ENCODE data around the gene COX15.
"Not testable (repeated sequence)": the region's sequence is repeated elsewhere in the genome, so short reads cannot be mapped to it uniquely, and the experiment has no call there.

COX15 gene

DNA sequence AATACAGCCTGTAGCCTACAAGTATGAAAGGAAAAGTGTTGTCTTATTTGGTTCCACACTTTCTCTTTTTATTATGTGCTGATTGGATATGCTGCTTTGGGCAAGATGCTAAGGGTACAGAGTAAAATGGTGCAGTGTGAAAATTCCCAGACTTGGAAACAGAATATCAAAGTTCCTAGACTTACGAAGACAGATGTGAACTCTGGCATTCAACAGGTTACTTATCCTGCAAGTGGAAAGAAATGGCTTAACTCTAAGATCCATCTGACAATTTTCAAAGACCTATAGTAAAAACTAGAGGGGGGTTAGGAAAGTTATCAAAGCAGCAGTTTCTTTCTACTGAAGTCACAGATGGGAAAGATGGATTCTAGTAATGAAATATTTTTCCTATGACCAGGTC is 24.2 kb upstream of the COX15 start:
- Histone ChIP-seq H3K4me3 (ENCODE audit: insufficient read length, low read depth) (no peak overlapping the region), H3K4me1 (ENCODE audit: insufficient read depth, insufficient read length) (no peaks in the 10 kb centered on the region), H3K9ac (ENCODE audit: insufficient read length, low read depth) (no peak overlapping the region), H3K36me3 (ENCODE audit: insufficient read depth, insufficient read length, low read length) (peaks cover 68% of the 10 kb centered on the region), H3K9me3 (ENCODE audit: insufficient read depth, low read length) (no peaks in the 10 kb centered on the region), H3K27me3 (ENCODE audit: insufficient read depth, insufficient read length) (no peaks in the 10 kb centered on the region)
- no peak for DNase-seq (ENCODE audit: low read depth, low spot score)
- TF ChIP-seq SUZ12 (IDR thresholded peaks at IDR 0.05; ENCODE audit: extremely low read depth, insufficient read depth, insufficient read length) (no peak), YY1 (IDR thresholded peaks at IDR 0.05; ENCODE audit: insufficient read depth, insufficient read length) (no peak), ZNF274 (IDR thresholded peaks at IDR 0.05; ENCODE audit: low read depth, low read length) (no peak)

DNA sequence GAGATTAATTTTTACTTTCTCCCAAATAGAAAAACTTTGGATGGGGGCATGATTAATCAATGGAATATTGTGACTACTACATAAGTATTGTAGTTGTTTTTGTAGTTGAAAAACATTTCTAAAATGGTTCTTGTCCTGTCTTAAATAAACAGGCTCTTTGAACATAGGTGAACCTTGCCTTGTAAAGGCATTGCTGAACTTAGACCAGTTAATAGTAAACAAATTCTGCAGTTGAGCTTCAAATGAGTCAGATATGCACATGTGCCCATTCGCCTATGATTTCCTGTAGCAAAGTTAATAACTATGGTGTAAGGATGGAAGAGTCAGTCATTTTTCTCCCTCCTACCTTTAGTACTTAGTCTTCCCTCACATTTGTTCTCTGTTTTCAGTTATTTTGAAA is 22.7 kb upstream of the COX15 start:
- Histone ChIP-seq H3K36me3 (ENCODE audit: insufficient read depth, insufficient read length, low read length) (peaks cover 69% of the 10 kb centered on the region), H3K9ac (ENCODE audit: insufficient read length, low read depth) (no peak overlapping the region), H3K27me3 (ENCODE audit: insufficient read depth, insufficient read length) (no peaks in the 10 kb centered on the region), H3K4me1 (ENCODE audit: insufficient read depth, insufficient read length) (no peaks in the 10 kb centered on the region), H3K9me3 (ENCODE audit: insufficient read depth, low read length) (no peaks in the 10 kb centered on the region), H3K4me3 (ENCODE audit: insufficient read length, low read depth) (no peak overlapping the region)
- no peak for TF ChIP-seq YY1 (IDR thresholded peaks at IDR 0.05; ENCODE audit: insufficient read depth, insufficient read length)
- no peak for TF ChIP-seq SUZ12 (IDR thresholded peaks at IDR 0.05; ENCODE audit: extremely low read depth, insufficient read depth, insufficient read length)
- TF ChIP-seq ZNF274 (IDR thresholded peaks at IDR 0.05; ENCODE audit: low read depth, low read length), result no peak
- no peak for DNase-seq (ENCODE audit: low read depth, low spot score)

DNA sequence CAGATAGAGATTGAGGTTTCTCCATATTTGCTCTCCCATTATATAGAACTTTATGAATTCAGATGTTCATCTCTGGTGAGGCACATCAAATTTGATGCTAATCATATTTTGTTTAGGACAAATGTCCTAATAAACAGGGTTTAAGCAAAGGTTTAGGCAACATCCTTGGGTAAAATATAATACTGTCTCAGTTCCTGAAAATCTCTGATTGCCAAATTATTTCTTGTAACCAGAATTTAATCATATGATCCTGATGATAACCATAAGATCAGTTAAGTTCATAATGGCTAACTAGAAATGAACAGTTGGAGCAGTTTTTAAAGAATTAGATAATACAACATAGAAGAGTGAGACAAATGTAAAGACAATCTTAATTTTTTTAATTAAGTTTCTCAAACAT is 18.7 kb upstream of the COX15 start:
- Histone ChIP-seq H3K36me3 (ENCODE audit: insufficient read depth, insufficient read length, low read length) (peaks cover 65% of the 10 kb centered on the region), H3K27me3 (ENCODE audit: insufficient read depth, insufficient read length) (no peaks in the 10 kb centered on the region), H3K9me3 (ENCODE audit: insufficient read depth, low read length) (no peaks in the 10 kb centered on the region), H3K4me3 (ENCODE audit: insufficient read length, low read depth) (no peak overlapping the region), H3K9ac (ENCODE audit: insufficient read length, low read depth) (no peak overlapping the region), H3K4me1 (ENCODE audit: insufficient read depth, insufficient read length) (no peaks in the 10 kb centered on the region)
- DNase-seq (ENCODE audit: low read depth, low spot score), result no peak
- TF ChIP-seq SUZ12 (IDR thresholded peaks at IDR 0.05; ENCODE audit: extremely low read depth, insufficient read depth, insufficient read length) (no peak), ZNF274 (IDR thresholded peaks at IDR 0.05; ENCODE audit: low read depth, low read length) (no peak), YY1 (IDR thresholded peaks at IDR 0.05; ENCODE audit: insufficient read depth, insufficient read length) (no peak)

DNA sequence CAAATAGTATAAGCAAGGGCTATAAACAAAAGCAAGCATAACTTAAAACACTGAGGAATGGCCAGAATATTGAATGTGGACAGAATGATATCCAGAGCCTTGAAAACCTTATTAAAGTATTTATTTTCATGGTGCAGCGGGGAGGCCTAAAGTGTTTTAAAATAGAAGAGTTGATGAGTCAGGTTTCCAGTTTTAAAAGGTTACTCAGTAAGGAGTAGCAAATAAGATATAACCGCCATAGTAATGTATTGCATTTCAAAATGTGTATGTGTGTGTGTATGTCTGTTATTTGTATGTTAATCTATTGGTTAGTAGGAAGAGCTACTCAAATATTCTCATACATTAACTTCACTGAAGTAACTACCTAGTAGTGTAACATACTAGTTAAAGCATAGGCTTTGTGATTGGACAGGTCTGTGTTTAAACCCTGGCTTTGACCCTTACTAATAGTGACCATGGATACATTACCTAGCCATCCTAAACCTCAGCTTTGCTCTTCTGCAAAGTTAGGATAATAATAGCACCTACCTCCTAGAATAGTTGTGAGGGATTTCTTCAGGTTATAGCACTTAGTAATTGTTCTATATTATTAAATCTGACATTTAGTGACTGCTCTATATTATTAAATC is 17.0 kb upstream of the COX15 start:
- Histone ChIP-seq H3K36me3 (ENCODE audit: insufficient read depth, insufficient read length, low read length) (peaks cover 62% of the 10 kb centered on the region), H3K4me1 (ENCODE audit: insufficient read depth, insufficient read length) (no peaks in the 10 kb centered on the region), H3K4me3 (ENCODE audit: insufficient read length, low read depth) (no peak overlapping the region), H3K27me3 (ENCODE audit: insufficient read depth, insufficient read length) (no peaks in the 10 kb centered on the region), H3K9ac (ENCODE audit: insufficient read length, low read depth) (no peak overlapping the region), H3K9me3 (ENCODE audit: insufficient read depth, low read length) (no peaks in the 10 kb centered on the region)
- DNase-seq (ENCODE audit: low read depth, low spot score), result no peak
- TF ChIP-seq SUZ12 (IDR thresholded peaks at IDR 0.05; ENCODE audit: extremely low read depth, insufficient read depth, insufficient read length) (no peak), ZNF274 (IDR thresholded peaks at IDR 0.05; ENCODE audit: low read depth, low read length) (no peak), YY1 (IDR thresholded peaks at IDR 0.05; ENCODE audit: insufficient read depth, insufficient read length) (no peak)

DNA sequence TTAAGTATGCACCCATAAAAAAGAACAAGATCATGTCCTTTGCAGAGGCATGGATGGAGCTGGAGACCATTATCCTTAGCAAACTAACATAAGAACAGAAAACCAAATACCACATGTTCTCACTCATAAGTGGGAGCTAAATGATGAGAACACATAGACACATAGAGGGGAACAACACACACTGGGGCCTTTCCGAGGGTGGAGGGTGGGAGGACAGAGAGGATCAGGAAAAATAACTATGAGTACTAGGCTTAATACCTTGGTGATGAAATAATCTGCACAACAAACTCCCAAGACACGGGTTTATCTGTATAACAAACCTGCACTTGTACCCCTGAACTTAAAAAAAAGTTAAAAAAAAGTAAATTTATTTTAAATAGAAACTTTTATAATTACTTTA is 14.2 kb upstream of the COX15 start:
- peaks cover 74% of the 10 kb centered on the region for H3K36me3 ChIP-seq (ENCODE audit: insufficient read depth, insufficient read length, low read length)
- not testable (repeated sequence) for H3K4me1 ChIP-seq (ENCODE audit: insufficient read depth, insufficient read length); H3K4me3 ChIP-seq (ENCODE audit: insufficient read length, low read depth); H3K9ac ChIP-seq (ENCODE audit: insufficient read length, low read depth); DNase-seq (ENCODE audit: low read depth, low spot score); H3K9me3 ChIP-seq (ENCODE audit: insufficient read depth, low read length); H3K27me3 ChIP-seq (ENCODE audit: insufficient read depth, insufficient read length)

DNA sequence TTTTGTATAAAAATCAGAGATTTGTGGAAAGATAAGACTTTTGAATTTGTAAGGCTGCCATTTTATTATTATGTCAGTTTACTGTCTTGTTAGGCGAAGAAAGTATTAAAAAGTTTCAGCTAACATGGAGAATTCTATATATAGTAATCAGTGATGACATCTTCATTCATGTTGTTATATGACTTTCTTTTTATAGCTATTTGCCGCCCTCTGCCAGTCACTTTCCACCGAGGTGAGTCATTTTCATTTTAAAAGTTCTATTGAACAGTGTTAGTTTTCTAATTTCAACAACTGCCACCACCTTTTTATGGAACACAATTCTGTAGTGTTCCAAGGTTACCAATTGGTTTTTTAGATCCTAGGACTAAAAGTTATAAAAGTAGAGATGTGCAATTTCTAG is 11.9 kb upstream of the COX15 start:
- TF ChIP-seq YY1 (IDR thresholded peaks at IDR 0.05; ENCODE audit: insufficient read depth, insufficient read length) (no peak), SUZ12 (IDR thresholded peaks at IDR 0.05; ENCODE audit: extremely low read depth, insufficient read depth, insufficient read length) (no peak), ZNF274 (IDR thresholded peaks at IDR 0.05; ENCODE audit: low read depth, low read length) (no peak)
- H3K36me3 ChIP-seq (ENCODE audit: insufficient read depth, insufficient read length, low read length), result peaks cover 76% of the 10 kb centered on the region
- no peak for DNase-seq (ENCODE audit: low read depth, low spot score)

DNA sequence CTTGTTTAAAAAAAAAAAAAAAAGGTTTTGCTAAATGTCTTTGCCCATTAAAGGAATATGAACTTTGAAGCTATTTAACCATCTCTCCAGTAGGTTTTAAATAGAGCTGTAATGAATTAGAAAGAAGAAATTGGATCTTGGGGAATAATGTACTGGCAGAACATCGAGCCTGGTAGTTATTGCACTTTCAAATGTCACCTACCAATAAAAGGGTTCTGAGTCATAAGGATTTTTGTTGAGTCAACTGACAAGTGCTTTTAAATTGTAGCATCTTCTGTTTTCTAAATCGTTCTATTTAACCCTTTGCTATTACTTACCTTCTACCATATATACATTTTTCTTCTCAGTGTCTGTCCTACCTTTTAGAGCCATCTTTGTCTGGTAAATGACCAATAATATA is 10.8 kb upstream of the COX15 start:
- no peak for DNase-seq (ENCODE audit: low read depth, low spot score)
- no peaks in the 10 kb centered on the region for H3K4me1 ChIP-seq (ENCODE audit: insufficient read depth, insufficient read length)
- H3K4me3 ChIP-seq (ENCODE audit: insufficient read length, low read depth), result no peak overlapping the region
- no peak for TF ChIP-seq YY1 (IDR thresholded peaks at IDR 0.05; ENCODE audit: insufficient read depth, insufficient read length)
- TF ChIP-seq SUZ12 (IDR thresholded peaks at IDR 0.05; ENCODE audit: extremely low read depth, insufficient read depth, insufficient read length), result no peak
- no peak for TF ChIP-seq ZNF274 (IDR thresholded peaks at IDR 0.05; ENCODE audit: low read depth, low read length)
- H3K36me3 ChIP-seq (ENCODE audit: insufficient read depth, insufficient read length, low read length), result peaks cover 69% of the 10 kb centered on the region
- no peaks in the 10 kb centered on the region for H3K27me3 ChIP-seq (ENCODE audit: insufficient read depth, insufficient read length)
- H3K9ac ChIP-seq (ENCODE audit: insufficient read length, low read depth), result no peak overlapping the region
- H3K9me3 ChIP-seq (ENCODE audit: insufficient read depth, low read length), result peaks cover 18% of the 10 kb centered on the region

More for the DNA sequence above, 11.9 kb upstream of the COX15 start:
- no peak overlapping the region for H3K9ac ChIP-seq (ENCODE audit: insufficient read length, low read depth)
- H3K9me3 ChIP-seq (ENCODE audit: insufficient read depth, low read length), result peaks cover 18% of the 10 kb centered on the region
- no peaks in the 10 kb centered on the region for H3K27me3 ChIP-seq (ENCODE audit: insufficient read depth, insufficient read length)
- no peak overlapping the region for H3K4me3 ChIP-seq (ENCODE audit: insufficient read length, low read depth)
- H3K4me1 ChIP-seq (ENCODE audit: insufficient read depth, insufficient read length), result no peaks in the 10 kb centered on the region
